SK-N-SH (cell line): Measurements from ENCODE around the gene FAM9A. TPM values are rescaled to one million over a fixed set of nuclear protein-coding genes. Genes with fewer than 3 reads are reported as not detected.

Experiments
- CTCF ChIA-PET: fragments of 300-600, 350-600 bp; formaldehyde crosslinking; extraction: SDS; loops from one replicate; lab custom pipeline; 2021; lab: Yijun Ruan, JAX
- POLR2A ChIA-PET: fragments of 350-600 bp; sonication (Branson Sonifier 250); formaldehyde crosslinking; extraction: SDS; loops from one replicate; lab custom pipeline; 2020; ENCODE audit warnings: antibody characterized with exemption, inconsistent platforms; lab: Yijun Ruan, JAX
- DNase-seq: peaks from one replicate; pipeline ENCODE4 v3.0.0; 2012
- H2AFZ ChIP-seq: fragments of 200-600 bp; sonication (generic); 2 replicates; pipeline ENCODE4 v1.8.1; 2016; ENCODE audit warnings: antibody characterized with exemption, mild to moderate bottlenecking, low read depth
- H3F3A ChIP-seq: fragments of 200-600 bp; sonication (generic); replicated peaks from 2 replicates; pipeline ENCODE3; 2016; ENCODE audit warnings: antibody characterized with exemption, mild to moderate bottlenecking; ENCODE audit not compliant: insufficient read depth
- H3K27ac ChIP-seq, 2 experiments: fragments of 200-500 bp in 1 of 2; fragments of 200-600 bp in 1 of 2; sonication (Bioruptor generic) in 1 of 2; sonication (generic), shearing (Covaris generic) in 1 of 2; 2 replicates each; pipeline versions ENCODE4 v1.5.1 to v1.6.1; 2014 to 2016; ENCODE audit warnings: low read depth in 2 of 2, inconsistent platforms in 1 of 2, low read length in 1 of 2, mild to moderate bottlenecking in 1 of 2, mixed read lengths in 1 of 2
- H3K27me3 ChIP-seq: fragments of 200-600 bp; sonication (generic), shearing (Covaris generic); 2 replicates; pipeline ENCODE4 v1.6.1; 2016; ENCODE audit warnings: mixed run types; ENCODE audit not compliant: insufficient read depth
- H3K36me3 ChIP-seq, 2 experiments: fragments of 200-500 bp in 1 of 2; fragments of 200-600 bp in 1 of 2; sonication (Bioruptor generic) in 1 of 2; sonication (generic) in 1 of 2; replicated peaks in 1 of 2; 2 replicates each; pipeline versions ENCODE3 to v1.5.1; 2014 to 2016; ENCODE audit warnings: low read length in 1 of 2, mild to moderate bottlenecking in 1 of 2; ENCODE audit not compliant: insufficient read depth in 2 of 2, control insufficient read depth in 1 of 2
- H3K4me1 ChIP-seq, 2 experiments: fragments of 200-500 bp in 1 of 2; fragments of 200-600 bp in 1 of 2; sonication (Bioruptor generic) in 1 of 2; sonication (generic), shearing (Covaris generic) in 1 of 2; 2 replicates each; pipeline versions ENCODE4 v1.5.1 to v1.6.1; 2014 to 2016; ENCODE audit warnings: low read depth in 1 of 2, low read length in 1 of 2, mixed run types in 1 of 2; ENCODE audit not compliant: insufficient read depth in 2 of 2, control insufficient read depth in 1 of 2
- H3K4me2 ChIP-seq: fragments of 200-600 bp; sonication (generic), shearing (Covaris generic); 2 replicates; pipeline ENCODE4 v1.6.1; 2017; ENCODE audit warnings: mixed run types
- H3K4me3 ChIP-seq, 2 experiments: fragments of 200-500 bp in 1 of 2; fragments of 200-600 bp in 1 of 2; sonication (Bioruptor generic) in 1 of 2; sonication (generic), shearing (Covaris generic) in 1 of 2; 2 replicates each; pipeline versions ENCODE4 v1.5.1 to v1.8.1; 2014 to 2016; ENCODE audit warnings: low read depth in 2 of 2, inconsistent platforms in 1 of 2, low read length in 1 of 2, mild to moderate bottlenecking in 1 of 2, mixed read lengths in 1 of 2, moderate library complexity in 1 of 2
- H3K79me2 ChIP-seq: fragments of 200-600 bp; sonication (generic); 2 replicates; pipeline ENCODE4 v1.8.1; 2017; ENCODE audit warnings: mild to moderate bottlenecking; ENCODE audit not compliant: insufficient read depth
- H3K9ac ChIP-seq: fragments of 200-600 bp; sonication (generic); 2 replicates; pipeline ENCODE4 v1.6.1; 2017; ENCODE audit warnings: mixed run types
- H3K9me2 ChIP-seq: fragments of 200-600 bp; sonication (generic); 2 replicates; pipeline ENCODE4 v1.6.1; 2017; ENCODE audit warnings: mixed run types
- H3K9me3 ChIP-seq: fragments of 200-600 bp; sonication (generic); 2 replicates; pipeline ENCODE4 v1.6.1; 2017; ENCODE audit warnings: mixed run types, mild to moderate bottlenecking, moderate library complexity
- H4K20me1 ChIP-seq: fragments of 200-600 bp; sonication (generic); 2 replicates; pipeline ENCODE4 v1.6.1; 2017; ENCODE audit warnings: mild to moderate bottlenecking, mixed run types; ENCODE audit not compliant: insufficient read depth
- CHD2 ChIP-seq: fragments of 150-350 bp; IDR thresholded peaks from 2 replicates; pipeline ENCODE4 v1.6.1; 2018; ENCODE audit warnings: low read length; ENCODE audit not compliant: partially characterized antibody
- CTCF ChIP-seq: fragments of 200-600 bp; sonication (generic); IDR thresholded peaks from 2 replicates; pipeline ENCODE4 v1.6.1; 2017; ENCODE audit warnings: antibody characterized with exemption, mild to moderate bottlenecking, moderate library complexity
- FOXJ3 ChIP-seq: sonication (generic); formaldehyde crosslinking; IDR thresholded peaks from 2 replicates; pipeline ENCODE4 v1.5.1; 2020; ENCODE audit warnings: mild to moderate bottlenecking, missing genetic modification reagents
- FOXM1 ChIP-seq: IDR thresholded peaks from 2 replicates; pipeline ENCODE4 v1.4.0; 2012; ENCODE audit warnings: low read depth, mild to moderate bottlenecking
- GABPA ChIP-seq: IDR thresholded peaks from 2 replicates; pipeline ENCODE4 v1.4.0; 2012; ENCODE audit warnings: low read depth, mild to moderate bottlenecking
- JUND ChIP-seq: IDR thresholded peaks from 2 replicates; pipeline ENCODE4 v1.4.0; 2012
- MEF2A ChIP-seq: IDR thresholded peaks from 2 replicates; pipeline ENCODE4 v1.4.0; 2012; ENCODE audit warnings: low read depth, borderline replicate concordance
- NFIC ChIP-seq: IDR thresholded peaks from 2 replicates; pipeline ENCODE4 v1.4.0; 2012; ENCODE audit warnings: borderline replicate concordance
- PBX3 ChIP-seq: IDR thresholded peaks from 2 replicates; pipeline ENCODE4; 2012
- POLR2AphosphoS5 ChIP-seq: IDR thresholded peaks from 2 replicates; pipeline ENCODE4 v1.6.1; 2012; ENCODE audit warnings: low read depth, low read length
- REST ChIP-seq: IDR thresholded peaks from 2 replicates; pipeline ENCODE4 v1.6.1; 2012; ENCODE audit warnings: mild to moderate bottlenecking, low read depth, low read length, moderate library complexity
- SMC3 ChIP-seq: IDR thresholded peaks from 2 replicates; pipeline ENCODE4 v1.6.1; 2012; ENCODE audit warnings: low read depth, low read length, improper control_type of control experiment
- TAF1 ChIP-seq: IDR thresholded peaks from 2 replicates; pipeline ENCODE4 v1.6.1; 2012; ENCODE audit warnings: low read depth, mild to moderate bottlenecking, low read length, moderate library complexity, borderline replicate concordance
- TCF12 ChIP-seq: IDR thresholded peaks from 2 replicates; pipeline ENCODE4 v1.4.0; 2012
- USF1 ChIP-seq: IDR thresholded peaks from 2 replicates; pipeline ENCODE4 v1.4.0; 2012; ENCODE audit warnings: low read depth, borderline replicate concordance
- USF2 ChIP-seq: fragments of 150-350 bp; IDR thresholded peaks from 2 replicates; pipeline ENCODE4 v1.6.1; 2017; ENCODE audit warnings: antibody characterized with exemption, low read length, low read depth, borderline replicate concordance
- YY1 ChIP-seq: IDR thresholded peaks from 2 replicates; pipeline ENCODE4 v1.4.0; 2012; ENCODE audit warnings: low read depth, mild to moderate bottlenecking
- WGBS: methylation state at CpG from one replicate; pipeline ENCODE4 v1.1.6; 2017; ENCODE audit warnings: low lambda C conversion rate; 5-methylcytosine and 5-hydroxymethylcytosine counted together
- polyA plus RNA-seq, 3 experiments: library from polyadenylated mRNA; depleted of rRNA; stranded (reverse); fragments of >200 nt; gene quantifications; 2 replicates each; pipeline ENCODE4 v1.2.3, GENCODE V29; 2012

Gene FAM9A
- polyA plus RNA-seq, 1 of the 3 experiments (the other 2 are of a cell fraction), result not detected

GRCh38 chrX:8823698-8824097, 22.5 kb upstream of the FAM9A start:
- H3K9me3 ChIP-seq, result no peaks in the 10 kb centered on the region
- no peak overlapping the region for H2AFZ ChIP-seq
- no peak overlapping the region for H3K9ac ChIP-seq
- POLR2A ChIA-PET, result no interaction called here
- CTCF ChIA-PET, result no interaction called here
- WGBS, result 38% methylated on average over 1 of the region's 1 CpG
- no peaks in the 10 kb centered on the region for H3K79me2 ChIP-seq
- H3K4me3 ChIP-seq, result no peak overlapping the region
- TF ChIP-seq TCF12 (no peak), TAF1 (no peak), NFIC (no peak), GABPA (no peak), MEF2A (no peak), USF1 (no peak), CTCF (no peak), FOXM1 (no peak), YY1 (no peak), JUND (no peak), FOXJ3 (CRISPR knock-in tag) (no peak), POLR2AphosphoS5 (no peak), CHD2 (no peak), REST (no peak), SMC3 (no peak), PBX3 (no peak), USF2 (no peak)
- no peaks in the 10 kb centered on the region for H3K9me2 ChIP-seq
- H4K20me1 ChIP-seq, result no peaks in the 10 kb centered on the region
- no peaks in the 10 kb centered on the region for H3K27me3 ChIP-seq
- H3K27ac ChIP-seq, result no peak overlapping the region
- no peaks in the 10 kb centered on the region for H3K4me1 ChIP-seq
- no peak overlapping the region for H3K4me2 ChIP-seq
- DNase-seq, result no peak
- no peaks in the 10 kb centered on the region for H3F3A ChIP-seq
- no peaks in the 10 kb centered on the region for H3K36me3 ChIP-seq
